HL-60 (cell line): ENCODE measurements around the gene RASL11A.
"Not testable (repeated sequence)": the region's sequence is repeated elsewhere in the genome, so short reads cannot be mapped to it uniquely, and the experiment has no call there.

Experiments used
- DNase-seq, 2 experiments: peaks; one replicate each; pipeline ENCODE4 v3.0.0-alpha.2; 2010 to 2020; ENCODE audit warnings: low read depth in 1 of 2, low spot score in 1 of 2
- H3K27ac ChIP-seq: fragments of 250-450 bp; sonication (Bioruptor Pico); replicated peaks from 2 replicates; pipeline ENCODE4 v1.5.1; 2020; ENCODE audit warnings: mild to moderate bottlenecking, moderate library complexity
- H3K27me3 ChIP-seq: fragments of 250-450 bp; sonication (Bioruptor Pico); 2 replicates; pipeline ENCODE4 v1.5.1; 2021; ENCODE audit warnings: mild to moderate bottlenecking, moderate library complexity; ENCODE audit not compliant: insufficient read depth, poor library complexity, severe bottlenecking
- H3K4me3 ChIP-seq: replicated peaks from 2 replicates; pipeline ENCODE4 v1.5.1; 2011; ENCODE audit warnings: mild to moderate bottlenecking, control low read depth, low read length; ENCODE audit not compliant: insufficient read depth
- GABPA ChIP-seq: IDR thresholded peaks from 2 replicates; pipeline ENCODE4 v1.6.1; 2012; ENCODE audit warnings: low read depth
- POLR2AphosphoS5 ChIP-seq: IDR thresholded peaks from 2 replicates; pipeline ENCODE4 v1.6.1; 2012; ENCODE audit warnings: low read depth
- SPI1 ChIP-seq: IDR thresholded peaks from 2 replicates; pipeline ENCODE4 v1.6.1; 2012; ENCODE audit warnings: low read depth, mild to moderate bottlenecking, borderline replicate concordance
- TF ChIP-seq, protein P1 (sequence below): IDR thresholded peaks from 2 replicates; pipeline ENCODE4 v1.6.1; 2012; ENCODE audit warnings: low read depth; ENCODE audit not compliant: insufficient replicate concordance
- TF ChIP-seq, protein P2 (sequence below): IDR thresholded peaks from one replicate; pipeline ENCODE4 v1.5.1; 2011; ENCODE audit warnings: low read length, control low read depth, inconsistent platforms; ENCODE audit not compliant: insufficient read depth

RASL11A gene

GRCh38 chr13:27319404-27319803, 48.8 kb downstream of the RASL11A start:
- Histone ChIP-seq H3K27me3 (peaks cover 2% of the 10 kb centered on the region), H3K27ac (no peak overlapping the region), H3K4me3 (no peak overlapping the region)
- DNase-seq, result no peak
- TF ChIP-seq, protein P1, sequence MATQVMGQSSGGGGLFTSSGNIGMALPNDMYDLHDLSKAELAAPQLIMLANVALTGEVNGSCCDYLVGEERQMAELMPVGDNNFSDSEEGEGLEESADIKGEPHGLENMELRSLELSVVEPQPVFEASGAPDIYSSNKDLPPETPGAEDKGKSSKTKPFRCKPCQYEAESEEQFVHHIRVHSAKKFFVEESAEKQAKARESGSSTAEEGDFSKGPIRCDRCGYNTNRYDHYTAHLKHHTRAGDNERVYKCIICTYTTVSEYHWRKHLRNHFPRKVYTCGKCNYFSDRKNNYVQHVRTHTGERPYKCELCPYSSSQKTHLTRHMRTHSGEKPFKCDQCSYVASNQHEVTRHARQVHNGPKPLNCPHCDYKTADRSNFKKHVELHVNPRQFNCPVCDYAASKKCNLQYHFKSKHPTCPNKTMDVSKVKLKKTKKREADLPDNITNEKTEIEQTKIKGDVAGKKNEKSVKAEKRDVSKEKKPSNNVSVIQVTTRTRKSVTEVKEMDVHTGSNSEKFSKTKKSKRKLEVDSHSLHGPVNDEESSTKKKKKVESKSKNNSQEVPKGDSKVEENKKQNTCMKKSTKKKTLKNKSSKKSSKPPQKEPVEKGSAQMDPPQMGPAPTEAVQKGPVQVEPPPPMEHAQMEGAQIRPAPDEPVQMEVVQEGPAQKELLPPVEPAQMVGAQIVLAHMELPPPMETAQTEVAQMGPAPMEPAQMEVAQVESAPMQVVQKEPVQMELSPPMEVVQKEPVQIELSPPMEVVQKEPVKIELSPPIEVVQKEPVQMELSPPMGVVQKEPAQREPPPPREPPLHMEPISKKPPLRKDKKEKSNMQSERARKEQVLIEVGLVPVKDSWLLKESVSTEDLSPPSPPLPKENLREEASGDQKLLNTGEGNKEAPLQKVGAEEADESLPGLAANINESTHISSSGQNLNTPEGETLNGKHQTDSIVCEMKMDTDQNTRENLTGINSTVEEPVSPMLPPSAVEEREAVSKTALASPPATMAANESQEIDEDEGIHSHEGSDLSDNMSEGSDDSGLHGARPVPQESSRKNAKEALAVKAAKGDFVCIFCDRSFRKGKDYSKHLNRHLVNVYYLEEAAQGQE, result no peak
- TF ChIP-seq SPI1, result no peak
- TF ChIP-seq, protein P2, sequence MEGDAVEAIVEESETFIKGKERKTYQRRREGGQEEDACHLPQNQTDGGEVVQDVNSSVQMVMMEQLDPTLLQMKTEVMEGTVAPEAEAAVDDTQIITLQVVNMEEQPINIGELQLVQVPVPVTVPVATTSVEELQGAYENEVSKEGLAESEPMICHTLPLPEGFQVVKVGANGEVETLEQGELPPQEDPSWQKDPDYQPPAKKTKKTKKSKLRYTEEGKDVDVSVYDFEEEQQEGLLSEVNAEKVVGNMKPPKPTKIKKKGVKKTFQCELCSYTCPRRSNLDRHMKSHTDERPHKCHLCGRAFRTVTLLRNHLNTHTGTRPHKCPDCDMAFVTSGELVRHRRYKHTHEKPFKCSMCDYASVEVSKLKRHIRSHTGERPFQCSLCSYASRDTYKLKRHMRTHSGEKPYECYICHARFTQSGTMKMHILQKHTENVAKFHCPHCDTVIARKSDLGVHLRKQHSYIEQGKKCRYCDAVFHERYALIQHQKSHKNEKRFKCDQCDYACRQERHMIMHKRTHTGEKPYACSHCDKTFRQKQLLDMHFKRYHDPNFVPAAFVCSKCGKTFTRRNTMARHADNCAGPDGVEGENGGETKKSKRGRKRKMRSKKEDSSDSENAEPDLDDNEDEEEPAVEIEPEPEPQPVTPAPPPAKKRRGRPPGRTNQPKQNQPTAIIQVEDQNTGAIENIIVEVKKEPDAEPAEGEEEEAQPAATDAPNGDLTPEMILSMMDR, result no peak
- TF ChIP-seq GABPA, result no peak
- TF ChIP-seq POLR2AphosphoS5, result no peak

DNA sequence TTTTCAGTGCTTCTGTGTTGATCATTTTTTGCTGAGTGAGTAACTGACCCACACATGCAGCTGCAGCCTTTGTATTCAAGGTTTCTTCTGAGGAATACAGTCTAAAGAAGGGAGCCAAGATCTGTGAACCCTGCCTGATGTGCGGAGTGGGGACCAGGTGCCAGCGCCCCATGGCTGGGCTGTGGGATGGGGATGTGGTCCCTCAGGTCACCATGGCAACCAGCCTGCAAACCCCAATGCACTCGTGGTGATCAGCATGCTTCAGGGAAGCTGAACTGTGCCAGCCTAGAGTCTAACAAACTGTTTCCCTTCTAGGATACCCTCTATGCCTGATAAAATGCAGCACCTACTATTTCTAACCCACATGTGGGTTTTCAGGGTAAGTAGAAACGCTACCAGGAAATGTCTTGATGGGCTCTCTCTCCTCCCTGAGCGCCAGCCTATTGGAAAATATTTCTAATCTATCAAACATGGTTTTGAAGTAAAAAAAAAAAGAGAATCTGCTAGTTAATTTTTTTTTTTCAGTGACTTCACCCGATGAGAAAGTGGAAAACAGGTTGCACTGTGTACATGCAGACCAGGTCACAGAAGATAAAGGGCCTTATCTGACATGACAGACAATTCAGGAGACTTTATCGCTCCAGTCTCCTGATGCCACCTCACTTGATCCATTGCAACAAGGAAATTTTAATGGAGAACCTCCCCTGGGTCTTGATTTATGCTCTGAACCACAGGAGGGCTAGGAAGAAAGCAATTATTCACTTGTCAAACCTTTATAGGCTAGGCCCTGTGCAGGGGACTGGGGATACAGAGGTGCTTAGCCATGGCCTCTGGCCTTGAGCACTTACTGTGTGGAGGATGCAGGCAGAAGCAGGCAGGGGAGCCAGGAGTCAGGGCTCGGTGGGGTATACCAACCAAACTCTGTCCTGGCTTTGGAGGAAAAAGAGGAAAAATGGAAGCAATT, 51.1 kb downstream of the RASL11A start:
- no peak for DNase-seq
- TF ChIP-seq GABPA (no peak), POLR2AphosphoS5 (no peak), SPI1 (no peak)
- TF ChIP-seq, protein P2, result no peak
- TF ChIP-seq, protein P1, result no peak
- Histone ChIP-seq H3K4me3 (no peak overlapping the region), H3K27me3 (peaks cover 2% of the 10 kb centered on the region), H3K27ac (no peak overlapping the region)

GRCh38 chr13:27322443-27322842, 51.8 kb downstream of the RASL11A start:
- H3K4me3 ChIP-seq, H3K27me3 ChIP-seq, H3K27ac ChIP-seq, DNase-seq: not testable (repeated sequence)
